HCT116 (cell line): Measurements from ENCODE around the gene IFNL1. TPM values are rescaled to one million over a fixed set of nuclear protein-coding genes. Genes with fewer than 3 reads are reported as not detected.
"Not testable (repeated sequence)": the region's sequence is repeated elsewhere in the genome, so short reads cannot be mapped to it uniquely, and the experiment has no call there.

Experiments used
- ATAC-seq: fragments of 200-7000 bp; cut with Tn5 transposase; 2 replicates; pipeline ENCODE4 v1.9.1; 2020; ENCODE audit warnings: mild to moderate bottlenecking, moderate library complexity
- BruUV-seq: library from RNA; stranded (reverse); fragments of 400-500 nt; replicated peaks from 2 replicates; lab custom pipeline; 2021; lab: Mats Ljungman, UMichigan
- CTCF ChIA-PET: fragments of 300-600 bp; sonication (Branson Sonifier 250); formaldehyde crosslinking; loops from one replicate; lab custom pipeline; 2021; ENCODE audit warnings: antibody characterized with exemption; lab: Charles Lee
- POLR2A ChIA-PET: fragments of 300-600, 350-600 bp; sonication (Branson Sonifier 250); formaldehyde crosslinking; loops from one replicate; lab custom pipeline; 2021; ENCODE audit warnings: antibody characterized with exemption; lab: Charles Lee
- RAD21 ChIA-PET, 2 experiments: fragments of 300-600 bp; sonication (Branson Sonifier 250); formaldehyde crosslinking; loops; one replicate each; lab custom pipeline; 2023; ENCODE audit warnings: low total read pairs in 2 of 2; ENCODE audit not compliant: uncharacterized antibody in 2 of 2, unreplicated experiment in 2 of 2, low non-redundant PET in 1 of 2; lab: Charles Lee
- DNase-seq: peaks from one replicate; pipeline ENCODE4 v3.0.0-alpha.2; 2010; ENCODE audit warnings: low read depth, low spot score
- H2AFZ ChIP-seq: fragments of 200-600 bp; shearing (Covaris generic), sonication (generic); 2 replicates; pipeline ENCODE4 v1.6.1; 2017; ENCODE audit warnings: low read depth, mixed run types, mixed read lengths, antibody characterized with exemption, low read length; ENCODE audit not compliant: poor library complexity, severe bottlenecking
- H3K27ac ChIP-seq: 2 replicates; pipeline ENCODE4 v1.5.1; 2012; ENCODE audit warnings: low read depth, low read length
- H3K27me3 ChIP-seq: fragments of 200-600 bp; sonication (generic); 2 replicates; pipeline ENCODE4 v1.6.1; 2016; ENCODE audit warnings: mixed run types, low read length, mixed read lengths; ENCODE audit not compliant: insufficient read depth
- H3K36me3 ChIP-seq, 2 experiments: fragments of 200-500 bp in 1 of 2; fragments of 200-600 bp in 1 of 2; sonication (Bioruptor generic) in 1 of 2; sonication (generic) in 1 of 2; 2 replicates each; pipeline versions ENCODE4 v1.5.1 to v1.6.1; 2014 to 2016; ENCODE audit warnings: low read length in 2 of 2, inconsistent platforms in 1 of 2, mixed read lengths in 1 of 2, mixed run types in 1 of 2; ENCODE audit not compliant: insufficient read depth in 2 of 2, control insufficient read depth in 1 of 2
- H3K4me1 ChIP-seq, 2 experiments: fragments of 200-600 bp in 1 of 2; sonication (generic) in 1 of 2; 2 replicates each; pipeline versions ENCODE4 v1.5.1 to v1.6.1; 2012 to 2017; ENCODE audit warnings: low read length in 2 of 2, inconsistent platforms in 1 of 2, mild to moderate bottlenecking in 1 of 2, mixed read lengths in 1 of 2, mixed run types in 1 of 2, moderate library complexity in 1 of 2; ENCODE audit not compliant: insufficient read depth in 2 of 2, control insufficient read depth in 1 of 2
- H3K4me2 ChIP-seq: fragments of 200-600 bp; sonication (generic); 2 replicates; pipeline ENCODE4 v1.6.1; 2017; ENCODE audit warnings: mixed run types, low read length, mixed read lengths
- H3K4me3 ChIP-seq, 2 experiments: fragments of 200-600 bp in 1 of 2; sonication (generic) in 1 of 2; replicated peaks in 1 of 2; 2 replicates each; pipeline ENCODE4 v1.5.1; 2011 to 2016; ENCODE audit warnings: low read length in 2 of 2, control low read depth in 1 of 2, low read depth in 1 of 2, mild to moderate bottlenecking in 1 of 2, mixed read lengths in 1 of 2, mixed run types in 1 of 2
- H3K79me2 ChIP-seq: fragments of 200-600 bp; sonication (generic); 2 replicates; pipeline ENCODE4 v1.6.1; 2017; ENCODE audit warnings: mild to moderate bottlenecking, mixed run types, low read length, moderate library complexity, mixed read lengths; ENCODE audit not compliant: insufficient read depth
- H3K9ac ChIP-seq: fragments of 200-600 bp; sonication (generic); 2 replicates; pipeline ENCODE4 v1.6.1; 2016; ENCODE audit warnings: low read length, mixed read lengths
- H3K9me2 ChIP-seq: fragments of 200-600 bp; sonication (generic), shearing (Covaris generic); 2 replicates; pipeline ENCODE4 v1.6.1; 2017; ENCODE audit warnings: mixed run types, mild to moderate bottlenecking, moderate library complexity; ENCODE audit not compliant: insufficient read depth
- H3K9me3 ChIP-seq, 2 experiments: fragments of 200-500 bp in 1 of 2; fragments of 200-600 bp in 1 of 2; sonication (Bioruptor generic) in 1 of 2; sonication (generic) in 1 of 2; 2 replicates each; pipeline ENCODE4 v1.6.1; 2014 to 2017; ENCODE audit warnings: low read length in 2 of 2, mixed read lengths in 2 of 2, inconsistent platforms in 1 of 2, low read depth in 1 of 2, mild to moderate bottlenecking in 1 of 2, mixed run types in 1 of 2, moderate library complexity in 1 of 2; ENCODE audit not compliant: control insufficient read depth in 1 of 2, insufficient read depth in 1 of 2
- H4K20me1 ChIP-seq: fragments of 200-600 bp; sonication (generic), shearing (Covaris generic); 2 replicates; pipeline ENCODE4 v1.6.1; 2017; ENCODE audit warnings: mixed run types, mild to moderate bottlenecking, moderate library complexity; ENCODE audit not compliant: insufficient read depth
- CBX3 ChIP-seq: IDR thresholded peaks from 2 replicates; pipeline ENCODE4 v1.6.1; 2012; ENCODE audit warnings: low read depth
- CEBPB ChIP-seq: IDR thresholded peaks from 2 replicates; pipeline ENCODE4 v1.6.1; 2012; ENCODE audit warnings: low read depth
- CTCF ChIP-seq, 3 experiments: fragments of 200-600 bp in 1 of 3; sonication (generic) in 1 of 3; IDR thresholded peaks in 2 of 3; conservative IDR thresholded peaks in 1 of 3; 2 replicates each; pipeline ENCODE4 v1.5.1; 2012 to 2017; ENCODE audit warnings: low read depth in 2 of 3, low read length in 2 of 3, antibody characterized with exemption in 1 of 3, borderline replicate concordance in 1 of 3, control low read depth in 1 of 3, mild to moderate bottlenecking in 1 of 3, mixed read lengths in 1 of 3, mixed run types in 1 of 3, moderate library complexity in 1 of 3; ENCODE audit not compliant: insufficient read depth in 1 of 3
- ELF1 ChIP-seq: IDR thresholded peaks from 2 replicates; pipeline ENCODE4 v1.6.1; 2012; ENCODE audit warnings: low read depth, borderline replicate concordance
- EZH2 ChIP-seq: fragments of 200-600 bp; sonication (generic); IDR thresholded peaks from 2 replicates; pipeline ENCODE4 v1.6.1; 2017; ENCODE audit warnings: antibody characterized with exemption, mixed run types
- EZH2phosphoT487 ChIP-seq: fragments of 200-600 bp; IDR thresholded peaks from 2 replicates; pipeline ENCODE4 v1.6.1; 2018; ENCODE audit warnings: antibody characterized with exemption, borderline replicate concordance
- FOSL1 ChIP-seq: IDR thresholded peaks from 2 replicates; pipeline ENCODE4 v1.6.1; 2012; ENCODE audit warnings: low read depth
- JUND ChIP-seq: IDR thresholded peaks from 2 replicates; pipeline ENCODE4 v1.6.1; 2012
- POLR2A ChIP-seq: IDR thresholded peaks from 2 replicates; pipeline ENCODE4 v1.7.0; 2011; ENCODE audit warnings: borderline replicate concordance; ENCODE audit not compliant: insufficient read depth, insufficient read length; ENCODE audit errors: extremely low read depth
- RAD21 ChIP-seq: IDR thresholded peaks from 2 replicates; pipeline ENCODE4 v1.6.1; 2012; ENCODE audit warnings: low read depth, mild to moderate bottlenecking
- SRF ChIP-seq: IDR thresholded peaks from 2 replicates; pipeline ENCODE4 v1.6.1; 2012; ENCODE audit warnings: low read depth
- TCF7L2 ChIP-seq: IDR thresholded peaks from 2 replicates; pipeline ENCODE4 v1.7.0; 2011; ENCODE audit warnings: borderline replicate concordance, inconsistent platforms; ENCODE audit not compliant: insufficient read depth, insufficient read length; ENCODE audit errors: extremely low read depth
- intact Hi-C: fragments of 100-400 bp; cut with micrococcal nuclease; formaldehyde crosslinking; loops from 2 replicates; pipeline ENCODE4 v1.10.0; 2022
- total RNA-seq: library from RNA; stranded (reverse); gene quantifications from one replicate; pipeline ENCODE4 v1.2.1, GENCODE V29; 2021; ENCODE audit not compliant: unreplicated experiment
- TF ChIP-seq, protein P1 (sequence below): IDR thresholded peaks from 2 replicates; pipeline ENCODE4 v1.6.1; 2011; ENCODE audit warnings: mild to moderate bottlenecking, low read length, moderate library complexity; ENCODE audit not compliant: insufficient replicate concordance; ENCODE audit errors: extremely low read depth
- TF ChIP-seq, protein P2 (sequence below): IDR thresholded peaks from 2 replicates; pipeline ENCODE4 v1.6.1; 2012; ENCODE audit warnings: low read depth
- TF ChIP-seq, protein P3 (sequence below): IDR thresholded peaks from 2 replicates; pipeline ENCODE4 v1.6.1; 2012

Gene IFNL1
- total RNA-seq, 1 experiment from 2014 or later, result not detected

- RAD21 ChIA-PET, result no interaction called here
- H3K79me2 ChIP-seq, result peaks cover 29% of the 10 kb centered on the region
- no peak overlapping the region for H3K9ac ChIP-seq
- H3K27ac ChIP-seq, result no peak overlapping the region
- no peaks in the 10 kb centered on the region for H4K20me1 ChIP-seq
- no peaks in the 10 kb centered on the region; a peak in 1 of 4 replicates for H3K36me3 ChIP-seq
- no peak overlapping the region for H3K4me2 ChIP-seq
- H3K9me3 ChIP-seq, result no peaks in the 10 kb centered on the region
- TF ChIP-seq EZH2phosphoT487 (no peak), CBX3 (no peak), ELF1 (no peak), CTCF (IDR thresholded peaks at IDR 0.05 in 2 of 3, conservative IDR thresholded peaks at IDR 0.05 in 1 of 3; ENCODE audit: borderline replicate concordance in 1 of 3, insufficient read depth in 1 of 3, low read depth in 2 of 3, low read length in 2 of 3) (no peak), JUND (no peak), FOSL1 (no peak), POLR2A (no peak), CEBPB (no peak), RAD21 (no peak), TCF7L2 (no peak), SRF (no peak), EZH2 (no peak)
- TF ChIP-seq, protein P1, sequence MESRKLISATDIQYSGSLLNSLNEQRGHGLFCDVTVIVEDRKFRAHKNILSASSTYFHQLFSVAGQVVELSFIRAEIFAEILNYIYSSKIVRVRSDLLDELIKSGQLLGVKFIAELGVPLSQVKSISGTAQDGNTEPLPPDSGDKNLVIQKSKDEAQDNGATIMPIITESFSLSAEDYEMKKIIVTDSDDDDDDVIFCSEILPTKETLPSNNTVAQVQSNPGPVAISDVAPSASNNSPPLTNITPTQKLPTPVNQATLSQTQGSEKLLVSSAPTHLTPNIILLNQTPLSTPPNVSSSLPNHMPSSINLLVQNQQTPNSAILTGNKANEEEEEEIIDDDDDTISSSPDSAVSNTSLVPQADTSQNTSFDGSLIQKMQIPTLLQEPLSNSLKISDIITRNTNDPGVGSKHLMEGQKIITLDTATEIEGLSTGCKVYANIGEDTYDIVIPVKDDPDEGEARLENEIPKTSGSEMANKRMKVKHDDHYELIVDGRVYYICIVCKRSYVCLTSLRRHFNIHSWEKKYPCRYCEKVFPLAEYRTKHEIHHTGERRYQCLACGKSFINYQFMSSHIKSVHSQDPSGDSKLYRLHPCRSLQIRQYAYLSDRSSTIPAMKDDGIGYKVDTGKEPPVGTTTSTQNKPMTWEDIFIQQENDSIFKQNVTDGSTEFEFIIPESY, result no peak
- TF ChIP-seq, protein P2, sequence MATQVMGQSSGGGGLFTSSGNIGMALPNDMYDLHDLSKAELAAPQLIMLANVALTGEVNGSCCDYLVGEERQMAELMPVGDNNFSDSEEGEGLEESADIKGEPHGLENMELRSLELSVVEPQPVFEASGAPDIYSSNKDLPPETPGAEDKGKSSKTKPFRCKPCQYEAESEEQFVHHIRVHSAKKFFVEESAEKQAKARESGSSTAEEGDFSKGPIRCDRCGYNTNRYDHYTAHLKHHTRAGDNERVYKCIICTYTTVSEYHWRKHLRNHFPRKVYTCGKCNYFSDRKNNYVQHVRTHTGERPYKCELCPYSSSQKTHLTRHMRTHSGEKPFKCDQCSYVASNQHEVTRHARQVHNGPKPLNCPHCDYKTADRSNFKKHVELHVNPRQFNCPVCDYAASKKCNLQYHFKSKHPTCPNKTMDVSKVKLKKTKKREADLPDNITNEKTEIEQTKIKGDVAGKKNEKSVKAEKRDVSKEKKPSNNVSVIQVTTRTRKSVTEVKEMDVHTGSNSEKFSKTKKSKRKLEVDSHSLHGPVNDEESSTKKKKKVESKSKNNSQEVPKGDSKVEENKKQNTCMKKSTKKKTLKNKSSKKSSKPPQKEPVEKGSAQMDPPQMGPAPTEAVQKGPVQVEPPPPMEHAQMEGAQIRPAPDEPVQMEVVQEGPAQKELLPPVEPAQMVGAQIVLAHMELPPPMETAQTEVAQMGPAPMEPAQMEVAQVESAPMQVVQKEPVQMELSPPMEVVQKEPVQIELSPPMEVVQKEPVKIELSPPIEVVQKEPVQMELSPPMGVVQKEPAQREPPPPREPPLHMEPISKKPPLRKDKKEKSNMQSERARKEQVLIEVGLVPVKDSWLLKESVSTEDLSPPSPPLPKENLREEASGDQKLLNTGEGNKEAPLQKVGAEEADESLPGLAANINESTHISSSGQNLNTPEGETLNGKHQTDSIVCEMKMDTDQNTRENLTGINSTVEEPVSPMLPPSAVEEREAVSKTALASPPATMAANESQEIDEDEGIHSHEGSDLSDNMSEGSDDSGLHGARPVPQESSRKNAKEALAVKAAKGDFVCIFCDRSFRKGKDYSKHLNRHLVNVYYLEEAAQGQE, result no peak
- TF ChIP-seq, protein P3, sequence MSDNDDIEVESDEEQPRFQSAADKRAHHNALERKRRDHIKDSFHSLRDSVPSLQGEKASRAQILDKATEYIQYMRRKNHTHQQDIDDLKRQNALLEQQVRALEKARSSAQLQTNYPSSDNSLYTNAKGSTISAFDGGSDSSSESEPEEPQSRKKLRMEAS, result no peak
- TF ChIP-seq, all 23 proteins: peak for 0
- no peak for ATAC-seq
- no TSS peak for BruUV-seq
- no peak overlapping the region for H2AFZ ChIP-seq
- ChIA-PET POLR2A (no interaction called here), CTCF (no interaction called here)
- H3K4me3 ChIP-seq, result no peak overlapping the region
- H3K9me2 ChIP-seq, result no peaks in the 10 kb centered on the region
- H3K4me1 ChIP-seq, result peaks cover 8 to 27% of the 10 kb centered on the region in 2 experiments
- intact Hi-C loops, result loop anchor here (5.0 kb wide), 1 partner anchor 73 kb away; the partner anchor contains the start of gene PLEKHG2
- DNase-seq, result no peak
- no peaks in the 10 kb centered on the region for H3K27me3 ChIP-seq
These were observed 43.5 kb downstream of the IFNL1 start for GRCh38 chr19:39339674-39340073.

GRCh38 chr19:39340156-39340555 lies 43.9 kb downstream of the IFNL1 start:
- RAD21 ChIA-PET, H3K9me2 ChIP-seq, DNase-seq, CTCF ChIA-PET, ATAC-seq, H3K27me3 ChIP-seq, H3K27ac ChIP-seq, POLR2A ChIA-PET, BruUV-seq, H3K9ac ChIP-seq, H3K9me3 ChIP-seq, H3K4me3 ChIP-seq, H3K36me3 ChIP-seq, H2AFZ ChIP-seq, H4K20me1 ChIP-seq: not testable (repeated sequence)
- intact Hi-C loops, result loop anchor here (5.0 kb wide), 1 partner anchor 72 kb away; the partner anchor contains the start of gene PLEKHG2
- Histone ChIP-seq H3K79me2 (peaks cover 34% of the 10 kb centered on the region), H3K4me2 (peak overlapping the region; percentile 99; the same call in 1 of the 2 replicates), H3K4me1 (peaks cover 8 to 27% of the 10 kb centered on the region in 2 experiments)
